ENCODE measurements around the gene FAM193B.
A peak's percentile ranks its signal among the peaks of the same experiment; 100 is the strongest.
"Not testable (repeated sequence)": the region's sequence is repeated elsewhere in the genome, so short reads cannot be mapped to it uniquely, and the experiment has no call there.

The FAM193B gene

DNA sequence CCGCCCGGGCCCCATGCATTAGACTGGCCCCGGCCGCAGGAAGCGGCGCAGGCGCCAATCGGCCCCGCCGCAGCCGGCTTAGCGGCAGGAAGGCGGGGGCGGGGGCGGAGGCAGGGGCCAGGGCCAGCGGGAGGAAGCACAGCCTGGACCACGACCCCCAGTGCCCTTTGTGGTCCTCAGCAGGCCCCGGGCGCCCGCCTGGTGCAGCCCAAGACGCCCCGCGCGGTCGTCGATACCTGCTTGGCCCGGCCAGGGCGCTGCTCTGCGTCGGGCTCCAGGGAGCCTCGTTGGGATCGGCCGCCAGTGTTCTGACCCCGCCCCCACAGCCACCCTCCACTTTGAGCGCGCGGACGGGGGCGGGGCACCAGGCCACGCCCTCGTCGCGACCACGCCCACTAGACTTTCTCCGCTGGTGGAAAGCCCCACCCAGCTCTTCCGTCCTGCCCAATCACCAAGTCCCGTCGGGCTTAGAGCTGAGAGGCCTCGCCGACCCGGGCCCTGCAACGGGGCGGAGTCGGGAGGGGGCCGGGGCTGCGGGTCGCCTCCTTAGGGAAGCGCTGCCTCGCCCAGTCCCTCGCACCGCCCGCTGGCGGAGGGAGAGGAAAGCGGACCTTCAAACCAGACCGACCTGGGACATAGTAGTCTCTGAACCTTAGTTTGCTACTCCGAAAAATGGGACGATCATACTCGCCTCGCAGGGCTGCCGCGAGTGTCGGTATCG lies 56.9 kb downstream of the FAM193B start, which contains the start of gene PDLIM7:
TSS of gene PDLIM7 (minus strand) at position 313 of the 721 bp plus-strand sequence. CDS start 1,092 bp downstream, outside the sequence.
- peak; percentile 92 for DNase-seq

DNA sequence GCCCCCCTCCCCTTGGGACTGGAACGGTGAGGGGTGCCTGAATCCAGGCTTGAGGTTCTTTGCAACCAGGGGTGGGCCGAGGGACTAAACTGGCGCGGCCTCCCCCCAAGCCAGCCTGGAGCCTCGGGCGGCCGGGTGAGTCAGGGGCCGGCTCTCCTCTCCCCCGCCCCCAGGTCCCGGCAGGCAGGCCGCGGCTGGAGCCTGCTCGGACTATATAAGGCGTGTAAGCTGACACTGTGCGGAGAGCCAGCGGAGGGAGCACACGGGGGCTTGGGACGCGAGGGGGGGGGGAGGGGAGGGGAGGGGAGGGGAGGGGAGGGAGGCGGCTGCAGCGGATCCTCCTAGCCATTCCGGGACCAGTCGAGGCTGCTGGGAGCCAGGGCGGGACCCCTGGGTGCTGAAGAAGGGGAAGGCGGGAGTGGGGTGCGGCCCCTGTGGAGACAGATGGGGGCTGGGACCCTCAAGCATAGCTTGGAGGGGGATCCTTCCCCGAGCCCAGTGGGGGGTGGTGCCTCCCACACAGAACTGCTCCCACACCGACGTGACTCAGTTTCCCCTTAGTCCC lies 57.6 kb downstream of the FAM193B start:
- DNase-seq, result no peak

DNA sequence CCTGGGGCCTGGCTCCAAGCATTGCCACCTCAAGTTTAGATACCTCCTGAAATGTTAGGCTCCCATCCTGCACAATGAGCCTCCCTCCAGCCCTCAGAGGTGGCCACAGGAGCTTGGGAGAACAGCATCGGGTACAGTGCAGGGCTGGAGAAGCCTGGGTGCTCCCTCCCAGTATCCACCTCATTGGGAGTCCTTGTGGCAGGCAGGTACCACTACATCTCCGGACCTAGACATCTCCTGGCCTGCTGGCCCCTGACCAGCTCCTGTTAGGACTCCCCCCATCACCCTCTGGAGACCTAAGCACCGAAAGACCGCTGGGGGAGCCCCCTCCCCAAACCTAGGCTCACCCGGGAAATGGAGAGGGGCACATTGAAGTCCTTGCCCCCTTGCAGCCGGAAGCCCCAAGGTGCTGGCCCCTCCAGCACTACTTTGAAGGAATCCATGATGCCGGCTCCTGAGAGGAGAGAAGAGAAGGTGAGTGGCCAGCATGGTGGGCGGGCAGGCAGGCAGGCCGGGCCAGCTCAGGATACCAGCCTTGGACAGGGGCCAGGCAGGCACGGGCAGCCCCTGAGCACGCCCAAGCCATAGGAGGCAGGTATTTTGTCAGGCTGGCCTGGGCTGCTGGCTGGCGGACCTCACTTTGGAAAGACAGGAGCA lies 58.2 kb downstream of the FAM193B start:
- no peak for DNase-seq

DNA sequence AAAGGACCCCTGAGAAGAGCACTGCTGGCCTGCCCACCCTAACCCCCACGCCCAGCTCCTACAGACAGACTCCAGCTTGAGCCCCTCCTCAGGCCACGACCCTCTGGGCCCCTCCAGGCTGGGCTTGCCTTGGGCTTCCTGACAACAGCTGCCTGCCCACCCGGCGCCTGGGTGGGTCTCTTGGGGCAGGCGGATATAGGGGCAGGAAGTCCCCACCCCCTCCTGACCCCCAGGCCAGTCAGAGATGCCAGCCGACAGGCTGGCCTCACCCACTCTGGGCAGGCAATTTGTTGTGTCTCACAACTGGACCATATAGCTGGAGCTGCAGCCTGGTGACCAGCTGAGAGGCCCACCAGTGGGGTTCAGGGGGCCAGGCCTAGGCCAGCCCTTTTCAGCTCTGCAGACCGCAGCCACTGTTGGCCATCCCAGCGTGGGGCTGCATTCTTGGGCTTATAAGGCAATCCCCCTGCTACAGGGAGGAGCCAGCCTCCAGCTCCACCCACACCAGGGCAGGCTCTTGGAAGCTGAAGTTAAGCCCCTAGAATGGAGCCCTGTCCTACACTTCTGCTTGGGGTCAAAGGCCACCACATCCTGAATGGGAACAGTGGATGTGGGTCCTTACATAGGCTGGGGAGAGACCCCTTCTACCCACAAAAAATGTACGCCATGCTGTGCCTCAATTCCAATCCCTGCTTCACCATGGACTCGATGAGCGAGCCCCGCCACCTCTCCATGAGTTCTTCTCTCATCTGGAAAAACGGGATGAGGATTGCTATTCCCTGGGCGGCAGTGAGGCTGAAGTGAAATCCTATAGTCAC lies 58.9 kb downstream of the FAM193B start:
- no peak for DNase-seq

DNA sequence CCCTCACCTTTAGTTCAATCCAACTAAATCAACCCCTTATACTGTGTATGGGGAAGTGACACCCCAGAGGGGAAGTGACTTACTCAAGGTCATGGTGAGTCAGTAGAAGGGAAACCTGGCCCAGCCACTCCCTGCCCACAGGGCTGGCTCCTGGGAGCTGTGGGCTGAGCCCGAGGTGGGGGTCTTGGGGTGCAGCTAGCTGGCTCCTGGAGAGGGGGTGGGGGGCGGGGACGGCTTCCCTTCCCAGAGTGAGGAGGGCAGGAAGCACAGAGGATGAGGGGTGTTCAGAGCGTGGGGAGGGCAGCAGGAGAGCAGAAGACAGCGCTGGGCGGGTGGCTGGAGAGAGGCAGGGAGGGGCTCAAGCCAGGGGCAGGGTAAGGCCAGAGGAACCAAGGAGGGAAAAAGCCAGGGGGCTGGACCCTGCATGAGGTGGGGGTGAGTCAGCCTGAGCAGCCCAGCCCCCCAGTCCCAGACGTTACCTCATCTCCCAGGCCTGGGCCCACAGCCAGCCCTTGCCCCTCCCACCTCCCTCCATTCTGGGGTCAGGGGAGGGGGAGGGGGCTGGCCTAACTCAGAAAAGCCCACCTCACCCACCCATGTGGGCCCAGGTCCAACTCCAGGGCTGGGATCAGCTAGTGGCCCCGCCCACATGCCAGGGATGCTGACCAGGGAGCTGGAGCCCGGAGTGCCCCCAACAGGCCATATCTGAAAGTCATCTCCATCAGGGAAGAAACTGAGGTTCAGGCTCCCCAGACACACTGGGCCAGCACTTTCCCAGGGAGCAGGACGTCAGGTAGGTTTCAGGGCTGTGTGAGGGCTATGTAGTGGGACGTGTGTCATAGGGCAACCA lies 59.8 kb downstream of the FAM193B start:
- no peak for DNase-seq

DNA sequence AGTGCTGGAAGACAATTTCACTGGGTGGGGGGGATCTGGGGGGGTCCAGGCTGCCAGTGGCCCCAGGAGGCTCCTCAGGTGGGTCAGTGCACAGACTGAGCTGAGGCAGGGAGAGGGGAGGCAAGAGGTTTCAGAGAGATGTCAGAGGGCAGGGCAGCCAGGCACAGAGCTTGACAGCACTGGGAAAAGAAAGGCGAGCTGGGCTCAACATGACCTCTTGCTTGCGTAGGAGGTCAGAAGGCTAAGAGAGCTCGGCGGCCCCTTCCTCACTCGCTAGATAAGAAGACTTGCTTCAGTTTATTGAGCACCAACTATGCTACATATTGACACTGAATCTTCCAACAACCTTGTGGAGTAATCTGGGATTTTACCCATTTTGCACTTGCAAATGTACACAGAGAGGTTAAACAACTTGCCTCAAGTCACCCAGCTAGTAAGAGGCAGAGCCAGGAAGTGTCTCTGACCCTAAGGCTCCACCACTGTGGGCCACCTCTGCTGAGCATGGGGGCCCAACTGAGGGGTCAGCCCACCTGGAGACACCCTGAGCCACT lies 60.5 kb downstream of the FAM193B start:
- DNase-seq, result no peak

DNA sequence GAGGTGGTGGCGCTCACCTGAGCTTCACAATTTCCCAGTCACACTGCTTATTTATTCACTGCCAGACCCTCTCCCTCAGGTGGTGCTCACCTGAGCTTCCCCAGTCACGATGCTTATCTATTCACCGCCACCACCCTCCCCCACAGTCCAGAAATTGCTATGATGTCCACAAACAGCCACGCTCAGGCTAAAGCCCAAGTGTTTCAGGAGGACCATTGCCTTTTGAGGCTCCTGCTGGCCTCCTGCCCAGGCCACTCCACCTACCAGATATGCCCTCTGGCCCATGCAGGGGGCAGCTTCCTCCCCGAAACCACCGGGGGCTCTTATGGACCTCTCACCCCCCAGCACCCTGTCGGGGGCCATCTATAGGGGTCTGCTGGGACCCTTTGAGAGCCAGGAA lies 61.5 kb downstream of the FAM193B start:
- DNase-seq, result no peak

DNA sequence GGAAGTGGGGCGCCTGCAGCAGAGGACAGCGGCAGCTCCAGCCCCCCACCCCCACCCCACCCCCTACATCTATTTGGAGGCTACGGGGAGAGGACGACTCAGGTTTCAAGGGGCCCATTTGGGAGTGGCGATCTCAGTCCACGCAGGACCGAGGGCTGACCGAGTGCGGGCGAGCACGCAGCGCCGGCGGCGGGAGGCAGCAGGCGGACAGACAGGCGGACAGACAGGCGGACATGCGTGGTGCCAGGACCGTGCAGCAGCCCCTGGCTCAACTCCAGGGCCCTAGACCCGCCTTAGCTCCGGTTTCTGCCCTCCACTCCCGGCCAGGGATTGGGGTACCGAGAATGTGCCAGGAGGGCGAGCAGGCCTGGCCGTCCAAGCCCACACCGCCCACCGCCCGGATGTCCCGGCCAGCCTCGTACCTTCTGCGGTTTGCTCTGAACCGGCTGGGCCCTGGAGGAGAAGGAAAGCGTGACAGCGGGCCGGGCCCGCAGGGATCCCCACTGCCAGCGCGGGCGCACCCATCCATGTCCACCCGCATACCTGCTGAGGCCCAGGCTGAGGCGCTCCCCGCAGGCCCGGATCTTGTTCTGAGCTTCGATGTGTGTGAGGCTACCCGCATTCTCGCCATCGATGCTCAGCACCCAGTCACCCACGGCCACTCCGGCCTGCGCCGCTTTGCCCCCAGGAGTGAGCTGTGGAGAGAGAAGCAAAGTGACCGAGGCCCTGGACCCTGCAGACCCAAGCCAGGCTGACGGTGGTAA lies 62.2 kb downstream of the FAM193B start:
- DNase-seq, result no peak

DNA sequence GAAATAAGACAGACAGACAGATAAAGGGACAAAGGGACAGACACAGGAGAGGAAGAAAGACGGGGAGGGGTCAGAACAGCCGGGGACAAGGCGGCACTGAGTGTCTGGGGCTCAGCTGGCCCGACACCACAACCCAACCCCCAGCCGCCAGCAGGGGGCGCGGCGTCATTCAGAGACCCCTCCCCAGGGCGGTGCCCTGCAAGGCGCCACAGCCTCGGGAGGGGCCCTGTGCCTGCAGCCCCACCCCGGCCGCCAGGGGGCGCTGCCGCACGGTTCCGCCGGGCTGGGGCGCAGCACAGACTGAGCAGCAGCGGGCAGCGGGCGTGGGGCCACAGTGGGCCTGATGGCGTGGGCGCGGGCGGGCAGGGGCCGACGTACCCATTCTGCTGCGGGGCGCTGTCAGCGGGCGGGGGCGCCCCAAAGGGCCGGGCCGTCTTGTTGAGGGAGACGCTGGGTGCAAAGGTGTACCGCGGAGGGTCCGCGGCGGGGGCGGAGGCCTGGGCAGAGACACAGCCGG lies 62.9 kb downstream of the FAM193B start:
- no peak for DNase-seq

DNA sequence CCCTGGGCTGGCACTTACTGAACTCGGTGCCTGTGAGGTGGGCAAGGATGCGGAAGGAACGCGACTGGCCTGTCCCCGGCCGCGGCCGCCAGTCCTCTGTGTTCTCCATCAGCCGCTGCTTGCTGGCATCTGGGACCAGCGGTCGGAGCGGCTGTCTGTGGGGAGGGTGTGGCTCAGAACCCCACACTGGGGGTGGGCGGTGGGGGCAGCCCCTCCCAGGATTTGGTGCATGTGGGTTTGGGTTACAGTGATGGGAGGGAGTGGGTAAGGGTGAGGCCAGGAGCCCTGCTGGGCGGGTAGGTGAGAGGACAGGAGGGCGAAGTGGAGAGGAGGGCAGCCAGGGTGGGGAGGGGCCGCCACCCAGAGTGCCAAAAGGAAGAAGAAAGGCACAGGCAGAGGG lies 63.4 kb downstream of the FAM193B start:
- DNase-seq, result no peak

DNA sequence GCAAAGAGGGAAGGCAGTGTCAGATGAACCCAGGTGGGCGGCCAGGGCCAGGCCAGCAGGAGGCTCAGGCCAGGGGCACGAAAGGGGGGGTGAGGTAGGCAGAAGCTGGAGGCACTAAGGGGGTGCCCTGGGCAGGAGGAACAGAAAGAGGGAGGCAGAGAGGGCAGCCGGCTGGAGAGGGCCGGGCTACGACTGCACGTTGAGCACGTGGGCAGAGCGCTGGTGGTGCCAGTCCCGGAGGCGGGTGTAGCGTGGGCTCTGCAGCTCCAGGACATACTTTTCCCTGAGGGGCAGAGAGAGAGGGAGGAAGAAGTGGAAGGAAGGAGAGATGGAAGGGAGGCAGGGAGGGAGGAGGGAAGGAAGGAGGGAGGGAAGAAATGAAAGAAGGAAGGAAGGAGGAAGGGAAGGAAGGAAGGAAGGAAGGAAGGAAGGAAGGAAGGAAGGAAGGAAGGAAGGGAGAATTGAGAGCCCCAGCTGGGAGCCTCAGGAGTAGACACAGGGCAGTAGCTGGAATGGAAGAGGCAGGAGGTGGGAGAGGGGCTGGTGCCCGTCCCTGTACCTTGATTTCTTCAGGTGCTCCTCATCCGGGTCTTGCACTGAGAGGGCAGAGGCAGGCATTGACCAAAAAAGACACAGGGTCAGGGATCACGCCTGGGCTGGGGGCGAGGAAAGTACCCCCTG lies 63.9 kb downstream of the FAM193B start:
- DNase-seq, result no peak

DNA sequence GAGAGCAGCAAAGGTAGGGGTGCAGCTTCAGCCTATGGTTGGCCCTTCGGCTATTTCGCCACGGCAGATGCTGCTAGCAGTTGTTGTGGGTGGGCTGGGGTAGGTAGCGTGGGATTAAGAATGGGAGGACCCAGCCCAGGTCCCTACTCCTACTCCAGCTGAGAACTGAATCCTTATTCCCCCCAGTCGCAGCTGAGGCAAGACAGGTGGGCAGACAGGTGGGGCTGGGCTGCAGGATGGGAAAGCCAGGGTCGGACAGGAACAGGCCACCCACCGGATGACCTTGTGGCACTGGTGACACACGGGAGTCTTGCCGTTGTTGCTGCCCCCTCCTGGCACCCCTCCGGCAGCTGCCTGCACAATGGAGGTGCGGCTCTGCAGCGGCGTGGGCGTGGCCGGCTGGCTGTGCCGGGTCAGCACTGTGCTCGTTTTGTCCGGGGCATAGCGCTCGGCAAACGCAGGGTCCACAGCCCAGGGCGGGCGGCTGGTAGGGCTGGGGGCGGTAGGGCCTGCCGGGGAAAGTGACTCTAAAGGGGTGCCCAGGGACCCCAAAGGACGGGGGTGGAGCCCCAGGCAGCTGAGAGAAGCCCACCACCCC lies 65.1 kb downstream of the FAM193B start:
- DNase-seq, result no peak

DNA sequence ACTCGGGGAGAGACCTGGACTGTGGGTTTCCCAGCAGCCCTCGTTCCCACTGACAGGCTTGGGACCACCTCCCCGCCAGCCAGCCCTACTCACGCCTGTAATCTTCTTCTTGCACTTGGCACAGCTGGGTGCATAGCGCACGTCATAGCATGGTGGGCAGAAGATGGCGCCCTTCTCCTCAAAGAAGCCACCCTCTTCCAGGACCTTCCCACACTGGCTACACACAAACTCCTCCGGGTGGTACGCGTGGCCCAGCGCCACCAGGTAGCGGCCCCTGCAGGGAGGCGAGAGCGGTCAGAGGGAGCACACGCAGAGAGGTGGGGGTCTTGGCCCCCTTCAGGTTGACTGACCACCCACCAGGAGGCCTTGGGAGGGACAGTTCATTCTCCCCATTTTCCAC lies 66.4 kb downstream of the FAM193B start:
- DNase-seq, result no peak

DNA sequence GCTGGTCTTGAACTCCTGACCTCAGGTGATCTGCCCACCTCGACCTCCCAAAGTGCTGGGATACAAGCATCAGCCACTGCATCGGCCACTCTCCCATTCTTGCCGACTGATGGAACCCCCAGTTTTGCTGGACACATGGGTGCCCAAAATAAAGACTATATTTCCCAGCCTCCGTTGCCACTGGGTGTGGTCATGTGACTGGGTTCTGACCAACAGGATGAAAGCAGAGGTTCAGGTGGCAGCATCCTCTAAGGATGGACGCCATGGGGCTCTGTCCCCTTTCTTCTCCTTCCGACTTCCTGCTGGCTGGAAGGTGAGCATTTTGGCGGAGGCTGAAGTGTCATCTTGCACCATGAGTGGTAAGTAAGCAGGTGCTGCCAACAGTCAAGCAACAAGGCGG lies 67.2 kb downstream of the FAM193B start:
- DNase-seq, result no peak

DNA sequence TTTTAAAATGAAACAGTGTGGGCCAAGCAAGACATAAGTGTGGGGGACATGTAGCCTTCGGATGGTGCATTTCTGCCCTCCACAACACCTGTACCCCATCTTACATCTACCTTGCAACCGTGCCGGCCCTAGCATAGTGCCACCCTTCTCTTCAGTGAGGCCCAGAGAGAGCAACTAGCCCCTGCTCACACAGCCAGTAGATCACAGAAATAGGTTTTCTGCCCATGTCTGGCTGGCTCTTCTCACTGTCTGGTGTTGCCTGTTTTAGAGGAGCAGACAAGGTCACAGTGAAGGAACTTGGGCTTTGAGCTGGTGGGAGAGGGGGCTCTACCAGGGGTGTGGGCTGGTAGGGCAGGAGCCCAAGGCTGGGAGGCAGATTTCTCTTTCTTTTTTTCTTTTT lies 68.1 kb downstream of the FAM193B start:
- DNase-seq, result no peak

DNA sequence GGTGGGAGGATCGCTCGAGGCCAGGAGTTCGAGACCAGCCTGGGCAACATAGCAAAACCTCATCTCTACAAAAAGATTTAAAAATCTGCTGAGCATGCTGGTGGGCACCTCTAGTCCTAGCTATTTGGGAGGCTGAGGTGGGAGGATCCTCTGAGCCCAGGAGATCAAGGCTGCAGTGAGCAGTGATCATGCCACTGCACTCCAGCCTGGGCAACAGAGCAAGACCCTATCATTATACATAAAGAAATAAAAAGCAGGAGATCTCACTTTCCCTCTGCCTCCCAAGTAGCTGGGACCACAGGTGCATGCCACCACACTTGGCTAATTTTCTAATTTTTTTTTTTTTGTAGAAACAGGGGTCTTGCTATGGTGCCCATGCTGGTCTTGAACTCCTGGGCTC lies 68.6 kb downstream of the FAM193B start:
- DNase-seq, result not testable (repeated sequence)

DNA sequence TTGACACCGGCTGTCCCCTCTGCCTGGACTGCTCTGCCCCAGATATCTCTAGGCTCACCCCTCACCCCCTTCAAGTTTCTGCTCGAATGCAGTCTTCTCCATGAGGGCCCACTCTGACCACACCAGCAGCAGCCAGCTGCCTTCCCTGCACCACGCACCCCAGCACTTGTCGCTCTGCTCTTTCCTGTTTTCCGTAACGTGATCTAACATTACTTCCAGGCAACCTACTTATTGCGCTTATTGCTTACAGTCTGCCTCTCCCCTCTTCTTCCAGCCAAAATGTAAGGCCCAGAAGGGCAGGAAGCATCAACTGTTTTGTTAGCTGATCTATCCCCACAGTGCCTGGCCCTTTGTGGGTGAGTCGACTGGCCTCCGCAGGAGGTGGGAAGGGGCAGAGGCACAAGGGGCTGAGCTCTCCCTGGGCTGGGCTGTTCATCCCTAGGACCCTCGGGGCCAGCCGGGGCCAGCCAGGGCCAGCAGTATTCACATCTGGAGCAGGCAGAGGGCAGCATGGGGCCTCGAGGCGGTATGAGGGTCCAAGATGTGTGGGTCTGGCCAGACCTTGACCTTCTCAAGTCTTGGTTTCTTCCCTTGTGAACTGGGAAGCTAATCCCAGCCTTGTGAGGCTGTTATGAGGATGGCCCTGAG lies 69.3 kb downstream of the FAM193B start:
- DNase-seq, result no peak

DNA sequence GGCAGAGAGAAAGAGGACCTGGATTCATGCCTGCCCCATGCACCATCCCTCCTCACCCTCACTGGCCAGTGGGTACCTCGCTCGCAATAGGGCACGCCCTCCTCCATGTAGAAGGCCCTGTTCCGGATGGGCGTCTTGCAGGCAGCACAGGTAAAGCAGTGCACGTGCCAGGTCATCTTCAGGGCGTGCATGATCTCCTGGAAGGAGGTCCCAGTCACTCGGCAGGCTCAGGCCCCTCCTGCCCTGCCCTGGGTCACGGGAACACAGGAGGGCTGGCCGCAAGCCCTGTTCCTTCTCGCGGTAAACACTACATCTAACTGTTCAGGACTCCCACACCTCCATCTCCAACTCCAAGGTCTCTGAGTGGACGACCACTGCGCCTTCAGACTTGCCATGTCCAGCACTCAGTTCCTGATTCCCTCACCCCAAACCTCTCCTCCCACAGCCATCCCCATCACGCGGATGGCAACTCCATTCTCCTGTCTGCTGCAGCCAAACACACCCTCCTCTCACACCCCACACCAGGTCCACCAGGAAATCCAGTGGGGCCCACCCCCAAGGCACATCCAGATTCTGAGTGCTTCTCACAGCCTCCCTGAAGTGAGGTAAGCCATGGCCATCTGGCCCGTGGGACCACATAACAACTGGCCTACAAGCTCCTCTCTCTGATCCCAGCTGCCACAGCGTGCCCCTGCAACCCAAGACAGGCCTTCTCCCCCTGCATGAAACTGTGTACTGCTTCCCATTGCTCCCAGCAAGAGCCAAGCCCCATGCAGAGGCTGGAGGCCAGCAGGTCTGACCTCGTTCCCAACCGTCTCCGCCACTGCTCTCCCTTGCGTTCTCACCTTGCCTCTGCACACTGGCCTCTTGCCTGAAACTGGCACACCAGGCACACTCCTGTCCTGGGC lies 70.1 kb downstream of the FAM193B start:
- DNase-seq, result no peak

Data from activated effector memory CD4-positive, alpha-beta T cell treated with Interleukin-2 at 50 U/mL for 16 hours (primary cell).